Measurements from ENCODE around the gene DCDC1.

Gene DCDC1

GRCh38 chr11:31199378-31199777 lies 170.2 kb downstream of the DCDC1 start:
- Histone ChIP-seq H3K9ac (ENCODE audit: low read length) (no peak overlapping the region), H3K9me3 (ENCODE audit: control insufficient read depth, low read length) (no peaks in the 10 kb centered on the region), H3K36me3 (ENCODE audit: control insufficient read depth, insufficient read depth, low read length) (no peaks in the 10 kb centered on the region), H3K27me3 (ENCODE audit: control insufficient read depth, insufficient read depth, low read length) (no peaks in the 10 kb centered on the region), H3K4me3 (ENCODE audit: low read length) (no peak overlapping the region), H3K4me1 (ENCODE audit: control insufficient read depth, insufficient read depth, low read length) (no peaks in the 10 kb centered on the region)

- Histone ChIP-seq H3K36me3 (ENCODE audit: control insufficient read depth, insufficient read depth, low read length) (no peaks in the 10 kb centered on the region), H3K9ac (ENCODE audit: low read length) (no peak overlapping the region), H3K4me1 (ENCODE audit: control insufficient read depth, insufficient read depth, low read length) (no peaks in the 10 kb centered on the region), H3K27me3 (ENCODE audit: control insufficient read depth, insufficient read depth, low read length) (no peaks in the 10 kb centered on the region), H3K4me3 (ENCODE audit: low read length) (no peak overlapping the region), H3K9me3 (ENCODE audit: control insufficient read depth, low read length) (peaks cover 4% of the 10 kb centered on the region)
Measured at GRCh38 chr11:31173926-31174680, 195.4 kb downstream of the DCDC1 start.

- Histone ChIP-seq H3K36me3 (ENCODE audit: control insufficient read depth, insufficient read depth, low read length) (no peaks in the 10 kb centered on the region), H3K4me3 (ENCODE audit: low read length) (no peak overlapping the region), H3K27me3 (ENCODE audit: control insufficient read depth, insufficient read depth, low read length) (no peaks in the 10 kb centered on the region), H3K9ac (ENCODE audit: low read length) (no peak overlapping the region), H3K4me1 (ENCODE audit: control insufficient read depth, insufficient read depth, low read length) (no peaks in the 10 kb centered on the region), H3K9me3 (ENCODE audit: control insufficient read depth, low read length) (no peaks in the 10 kb centered on the region)
Measured at GRCh38 chr11:31160504-31161422, 208.8 kb downstream of the DCDC1 start.

GRCh38 chr11:31150841-31151240 lies 218.7 kb downstream of the DCDC1 start:
- Histone ChIP-seq H3K9ac (ENCODE audit: low read length) (no peak overlapping the region), H3K27me3 (ENCODE audit: control insufficient read depth, insufficient read depth, low read length) (no peaks in the 10 kb centered on the region), H3K4me1 (ENCODE audit: control insufficient read depth, insufficient read depth, low read length) (no peaks in the 10 kb centered on the region), H3K4me3 (ENCODE audit: low read length) (no peak overlapping the region), H3K9me3 (ENCODE audit: control insufficient read depth, low read length) (no peaks in the 10 kb centered on the region), H3K36me3 (ENCODE audit: control insufficient read depth, insufficient read depth, low read length) (no peaks in the 10 kb centered on the region)

GRCh38 chr11:31150011-31150410 lies 219.5 kb downstream of the DCDC1 start:
- H3K4me1 ChIP-seq (ENCODE audit: control insufficient read depth, insufficient read depth, low read length): no peaks in the 10 kb centered on the region
- H3K4me3 ChIP-seq (ENCODE audit: low read length): no peak overlapping the region
- no peaks in the 10 kb centered on the region for H3K27me3 ChIP-seq (ENCODE audit: control insufficient read depth, insufficient read depth, low read length)
- no peaks in the 10 kb centered on the region for H3K9me3 ChIP-seq (ENCODE audit: control insufficient read depth, low read length)
- H3K36me3 ChIP-seq (ENCODE audit: control insufficient read depth, insufficient read depth, low read length): no peaks in the 10 kb centered on the region
- H3K9ac ChIP-seq (ENCODE audit: low read length): no peak overlapping the region

GRCh38 chr11:31141789-31142188 lies 227.8 kb downstream of the DCDC1 start:
- Histone ChIP-seq H3K4me1 (ENCODE audit: control insufficient read depth, insufficient read depth, low read length) (no peaks in the 10 kb centered on the region), H3K4me3 (ENCODE audit: low read length) (no peak overlapping the region), H3K36me3 (ENCODE audit: control insufficient read depth, insufficient read depth, low read length) (no peaks in the 10 kb centered on the region), H3K27me3 (ENCODE audit: control insufficient read depth, insufficient read depth, low read length) (no peaks in the 10 kb centered on the region), H3K9me3 (ENCODE audit: control insufficient read depth, low read length) (no peaks in the 10 kb centered on the region), H3K9ac (ENCODE audit: low read length) (no peak overlapping the region)

- Histone ChIP-seq H3K9ac (ENCODE audit: low read length) (no peak overlapping the region), H3K4me1 (ENCODE audit: control insufficient read depth, insufficient read depth, low read length) (no peaks in the 10 kb centered on the region), H3K36me3 (ENCODE audit: control insufficient read depth, insufficient read depth, low read length) (no peaks in the 10 kb centered on the region), H3K27me3 (ENCODE audit: control insufficient read depth, insufficient read depth, low read length) (no peaks in the 10 kb centered on the region), H3K9me3 (ENCODE audit: control insufficient read depth, low read length) (no peaks in the 10 kb centered on the region), H3K4me3 (ENCODE audit: low read length) (no peak overlapping the region)
Measured at GRCh38 chr11:31139479-31139878, 230.1 kb downstream of the DCDC1 start.

GRCh38 chr11:31132531-31133421 lies 236.8 kb downstream of the DCDC1 start:
- Histone ChIP-seq H3K9me3 (ENCODE audit: control insufficient read depth, low read length) (no peaks in the 10 kb centered on the region), H3K36me3 (ENCODE audit: control insufficient read depth, insufficient read depth, low read length) (no peaks in the 10 kb centered on the region), H3K4me3 (ENCODE audit: low read length) (no peak overlapping the region), H3K9ac (ENCODE audit: low read length) (no peak overlapping the region), H3K27me3 (ENCODE audit: control insufficient read depth, insufficient read depth, low read length) (no peaks in the 10 kb centered on the region), H3K4me1 (ENCODE audit: control insufficient read depth, insufficient read depth, low read length) (no peaks in the 10 kb centered on the region)

GRCh38 chr11:31131760-31132159 lies 237.8 kb downstream of the DCDC1 start:
- Histone ChIP-seq H3K4me3 (ENCODE audit: low read length) (no peak overlapping the region), H3K9ac (ENCODE audit: low read length) (no peak overlapping the region), H3K4me1 (ENCODE audit: control insufficient read depth, insufficient read depth, low read length) (no peaks in the 10 kb centered on the region), H3K27me3 (ENCODE audit: control insufficient read depth, insufficient read depth, low read length) (no peaks in the 10 kb centered on the region), H3K9me3 (ENCODE audit: control insufficient read depth, low read length) (no peaks in the 10 kb centered on the region), H3K36me3 (ENCODE audit: control insufficient read depth, insufficient read depth, low read length) (no peaks in the 10 kb centered on the region)

GRCh38 chr11:31127290-31127689 lies 242.2 kb downstream of the DCDC1 start:
- H3K9ac ChIP-seq (ENCODE audit: low read length): no peak overlapping the region

GRCh38 chr11:31120428-31120827 lies 249.1 kb downstream of the DCDC1 start:
- Histone ChIP-seq H3K4me3 (ENCODE audit: low read length) (no peak overlapping the region), H3K9me3 (ENCODE audit: control insufficient read depth, low read length) (no peaks in the 10 kb centered on the region), H3K36me3 (ENCODE audit: control insufficient read depth, insufficient read depth, low read length) (no peaks in the 10 kb centered on the region), H3K27me3 (ENCODE audit: control insufficient read depth, insufficient read depth, low read length) (no peaks in the 10 kb centered on the region), H3K9ac (ENCODE audit: low read length) (no peak overlapping the region), H3K4me1 (ENCODE audit: control insufficient read depth, insufficient read depth, low read length) (no peaks in the 10 kb centered on the region)

More at GRCh38 chr11:31127290-31127689, 242.2 kb downstream of the DCDC1 start:
- no peak overlapping the region for H3K4me3 ChIP-seq (ENCODE audit: low read length)
- no peaks in the 10 kb centered on the region for H3K27me3 ChIP-seq (ENCODE audit: control insufficient read depth, insufficient read depth, low read length)
- H3K4me1 ChIP-seq (ENCODE audit: control insufficient read depth, insufficient read depth, low read length): no peaks in the 10 kb centered on the region
- H3K36me3 ChIP-seq (ENCODE audit: control insufficient read depth, insufficient read depth, low read length): no peaks in the 10 kb centered on the region
- no peaks in the 10 kb centered on the region for H3K9me3 ChIP-seq (ENCODE audit: control insufficient read depth, low read length)

Data from mucosa of stomach (tissue), 1 donor.